H9 (cell line): ENCODE measurements around the gene RASA3. TPM values are rescaled to one million over a fixed set of nuclear protein-coding genes. Genes with fewer than 3 reads are reported as not detected.

Experiments used
- DNase-seq: peaks from one replicate; pipeline ENCODE4 v3.0.0-alpha.2; 2017
- H2AFZ ChIP-seq: one replicate; pipeline ENCODE4 v1.6.1; 2013; ENCODE audit warnings: mild to moderate bottlenecking, low read length, control low read depth, moderate library complexity
- H2AK5ac ChIP-seq: 2 replicates; pipeline ENCODE4 v1.6.1; 2013; ENCODE audit warnings: low read length, control low read depth, mixed read lengths; ENCODE audit not compliant: insufficient read length
- H2BK120ac ChIP-seq: one replicate; pipeline ENCODE4 v1.6.1; 2013; ENCODE audit warnings: low read depth, mild to moderate bottlenecking, low read length, control low read depth, inconsistent platforms; ENCODE audit not compliant: poor library complexity, severe bottlenecking
- H2BK12ac ChIP-seq: 2 replicates; pipeline ENCODE4 v1.6.1; 2013; ENCODE audit warnings: low read length, control low read depth, mixed read lengths, low read depth; ENCODE audit not compliant: insufficient read length
- H2BK15ac ChIP-seq: 2 replicates; pipeline ENCODE4 v1.6.1; 2013; ENCODE audit warnings: low read depth, low read length, control low read depth
- H2BK20ac ChIP-seq: one replicate; pipeline ENCODE4 v1.6.1; 2013; ENCODE audit warnings: low read depth, mild to moderate bottlenecking, low read length, control low read depth, inconsistent platforms; ENCODE audit not compliant: poor library complexity, severe bottlenecking
- H2BK5ac ChIP-seq: 2 replicates; pipeline ENCODE4 v1.6.1; 2013; ENCODE audit warnings: low read length, control low read depth, mixed read lengths; ENCODE audit not compliant: insufficient read length
- H3K14ac ChIP-seq: 2 replicates; pipeline ENCODE4 v1.6.1; 2013; ENCODE audit warnings: low read length, control low read depth; ENCODE audit not compliant: insufficient read depth
- H3K18ac ChIP-seq: 2 replicates; pipeline ENCODE4 v1.6.1; 2013; ENCODE audit warnings: low read depth, mild to moderate bottlenecking, mixed read lengths, low read length, control low read depth; ENCODE audit not compliant: insufficient read length
- H3K23ac ChIP-seq: 2 replicates; pipeline ENCODE4 v1.6.1; 2013; ENCODE audit warnings: low read length, control low read depth, mixed read lengths, low read depth; ENCODE audit not compliant: insufficient read length
- H3K23me2 ChIP-seq: 2 replicates; pipeline ENCODE4 v1.6.1; 2013; ENCODE audit warnings: low read depth, mild to moderate bottlenecking, mixed read lengths, low read length, control low read depth; ENCODE audit not compliant: insufficient read length, poor library complexity, severe bottlenecking
- H3K27ac ChIP-seq: 2 replicates; pipeline ENCODE4 v1.5.1; 2013; ENCODE audit warnings: low read length, control low read depth, mixed read lengths, low read depth; ENCODE audit not compliant: insufficient read length
- H3K27me3 ChIP-seq: 2 replicates; pipeline ENCODE4 v1.6.1; 2013; ENCODE audit warnings: low read length, control low read depth, inconsistent platforms; ENCODE audit not compliant: insufficient read depth
- H3K4ac ChIP-seq: 2 replicates; pipeline ENCODE4 v1.6.1; 2013; ENCODE audit warnings: low read depth, mild to moderate bottlenecking, control low read depth, inconsistent platforms, low read length, moderate library complexity
- H3K4me1 ChIP-seq: 2 replicates; pipeline ENCODE4 v1.6.1; 2013; ENCODE audit warnings: low read length, control low read depth, inconsistent platforms; ENCODE audit not compliant: insufficient read depth
- H3K4me2 ChIP-seq: 2 replicates; pipeline ENCODE4 v1.6.1; 2013; ENCODE audit warnings: low read length, control low read depth, mixed read lengths; ENCODE audit not compliant: insufficient read length, insufficient read depth
- H3K56ac ChIP-seq: 2 replicates; pipeline ENCODE4 v1.6.1; 2013; ENCODE audit warnings: low read depth, mild to moderate bottlenecking, mixed read lengths, low read length, control low read depth; ENCODE audit not compliant: insufficient read length
- H3K79me1 ChIP-seq: 2 replicates; pipeline ENCODE4 v1.6.1; 2013; ENCODE audit warnings: low read depth, mild to moderate bottlenecking, moderate library complexity, low read length, control low read depth, inconsistent platforms; ENCODE audit not compliant: insufficient read depth, poor library complexity, severe bottlenecking
- H3K79me2 ChIP-seq: 2 replicates; pipeline ENCODE4 v1.6.1; 2013; ENCODE audit warnings: low read length, control low read depth, inconsistent platforms; ENCODE audit not compliant: insufficient read depth
- H3K9ac ChIP-seq: 2 replicates; pipeline ENCODE4 v1.6.1; 2013; ENCODE audit warnings: low read length, control low read depth, mixed read lengths; ENCODE audit not compliant: insufficient read length; ENCODE audit errors: extremely low read depth
- H3K9me3 ChIP-seq: one replicate; pipeline ENCODE4 v1.6.1; 2013; ENCODE audit warnings: low read depth, low read length, inconsistent platforms; ENCODE audit not compliant: control insufficient read depth
- H3T11ph ChIP-seq: one replicate; pipeline ENCODE4 v1.6.1; 2013; ENCODE audit warnings: mild to moderate bottlenecking, low read length, control low read depth, inconsistent platforms
- H4K20me1 ChIP-seq: one replicate; pipeline ENCODE4 v1.6.1; 2013; ENCODE audit not compliant: control insufficient read depth, insufficient read length, insufficient read depth
- H4K5ac ChIP-seq: 2 replicates; pipeline ENCODE4 v1.6.1; 2013; ENCODE audit warnings: low read depth, mild to moderate bottlenecking, mixed read lengths, low read length, control low read depth; ENCODE audit not compliant: insufficient read length
- H4K8ac ChIP-seq: replicated peaks from 2 replicates; pipeline ENCODE4 v1.6.1; 2013; ENCODE audit warnings: low read length, control low read depth, mixed read lengths, low read depth; ENCODE audit not compliant: insufficient read length
- H4K91ac ChIP-seq: 2 replicates; pipeline ENCODE4 v1.6.1; 2013; ENCODE audit warnings: low read depth, mild to moderate bottlenecking, moderate library complexity, mixed read lengths, low read length, control low read depth; ENCODE audit not compliant: insufficient read length
- H3K27ac Mint-ChIP-seq, 3 experiments: 2 replicates in 2 of 3; 3 replicates in 1 of 3; pipeline ENCODE4 v1.8.0; 2020 to 2021; ENCODE audit warnings: mixed read lengths in 3 of 3, mild to moderate bottlenecking in 1 of 3, moderate library complexity in 1 of 3
- H3K27me3 Mint-ChIP-seq: 2 replicates; pipeline ENCODE4 v1.8.0; 2021; ENCODE audit warnings: low read depth, mild to moderate bottlenecking, moderate library complexity, mixed read lengths
- H3K36me3 Mint-ChIP-seq, 3 experiments: 2 replicates in 2 of 3; 3 replicates in 1 of 3; pipeline ENCODE4 v1.8.0; 2020 to 2021; ENCODE audit warnings: low read depth in 3 of 3, mixed read lengths in 3 of 3; ENCODE audit not compliant: insufficient read depth in 1 of 3
- H3K4me1 Mint-ChIP-seq, 2 experiments: 2 replicates each; pipeline ENCODE4 v1.8.0; 2020; ENCODE audit warnings: mixed read lengths in 2 of 2
- H3K4me3 Mint-ChIP-seq, 2 experiments: 2 replicates in 1 of 2; 3 replicates in 1 of 2; pipeline ENCODE4 v1.8.0; 2020 to 2021; ENCODE audit warnings: mild to moderate bottlenecking in 2 of 2, mixed read lengths in 2 of 2, moderate library complexity in 1 of 2
- H3K9me3 Mint-ChIP-seq, 2 experiments: 2 replicates in 1 of 2; 3 replicates in 1 of 2; pipeline ENCODE4 v1.8.0; 2020; ENCODE audit warnings: mild to moderate bottlenecking in 2 of 2, mixed read lengths in 2 of 2, moderate library complexity in 1 of 2
- WGBS: extraction: QIAGEN DNeasy Blood & Tissue Kit; methylation state at CpG from one replicate; pipeline ENCODE4 v1.1.7; 2013; ENCODE audit warnings: missing lambda C conversion rate, low lambda C conversion rate, mixed read lengths; ENCODE audit not compliant: insufficient read length; ENCODE audit errors: extremely low coverage; 5-methylcytosine and 5-hydroxymethylcytosine counted together
- total RNA-seq: library from RNA; stranded (reverse); gene quantifications from 2 replicates; pipeline ENCODE4 v1.2.1, GENCODE V29; 2021
- TF ChIP-seq, protein P1 (sequence below): fragments of 200-600 bp; sonication (generic); conservative IDR thresholded peaks from 3 replicates; pipeline ENCODE4 v1.8.0; 2021; ENCODE audit warnings: antibody characterized with exemption, mild to moderate bottlenecking

The RASA3 gene
- total RNA-seq, 1 experiment from 2014 or later = 12.3 TPM

- no CpG with 5 or more reads among the region's 17 CpGs for WGBS
- H3K23me2 ChIP-seq = no peaks in the 10 kb centered on the region
- no peaks in the 10 kb centered on the region; a peak in 1 of 7 replicates for H3K36me3 Mint-ChIP-seq
These were observed 163.7 kb downstream of the RASA3 start for GRCh38 chr13:113968463-113969310.

More at GRCh38 chr13:113968463-113969310, 163.7 kb downstream of the RASA3 start:
- Histone ChIP-seq H2BK120ac (no peak overlapping the region), H3K9ac (no peak overlapping the region), H4K5ac (no peak overlapping the region), H3K79me1 (no peaks in the 10 kb centered on the region), H3K27me3 (no peaks in the 10 kb centered on the region), H3K79me2 (no peaks in the 10 kb centered on the region), H3K27ac (no peak overlapping the region), H2BK15ac (no peak overlapping the region), H3K4me1 (no peaks in the 10 kb centered on the region), H4K20me1 (no peaks in the 10 kb centered on the region), H4K91ac (no peak overlapping the region), H3K18ac (no peak overlapping the region), H3K23ac (no peak overlapping the region), H3K9me3 (peaks cover 7% of the 10 kb centered on the region), H4K8ac (no peak overlapping the region), H3K56ac (no peak overlapping the region), H2BK20ac (no peak overlapping the region), H3T11ph (no peak overlapping the region), H2AFZ (no peak overlapping the region), H3K4me2 (no peak overlapping the region), H2BK12ac (no peak overlapping the region), H3K14ac (no peak overlapping the region; the same call in 1 of the 2 replicates), H3K4ac (no peak overlapping the region), H2AK5ac (no peak overlapping the region), H2BK5ac (no peak overlapping the region)
- DNase-seq = no peak
- H3K27ac Mint-ChIP-seq = no peak overlapping the region
- H3K27me3 Mint-ChIP-seq = peaks cover 2% of the 10 kb centered on the region
- TF ChIP-seq, protein P1, sequence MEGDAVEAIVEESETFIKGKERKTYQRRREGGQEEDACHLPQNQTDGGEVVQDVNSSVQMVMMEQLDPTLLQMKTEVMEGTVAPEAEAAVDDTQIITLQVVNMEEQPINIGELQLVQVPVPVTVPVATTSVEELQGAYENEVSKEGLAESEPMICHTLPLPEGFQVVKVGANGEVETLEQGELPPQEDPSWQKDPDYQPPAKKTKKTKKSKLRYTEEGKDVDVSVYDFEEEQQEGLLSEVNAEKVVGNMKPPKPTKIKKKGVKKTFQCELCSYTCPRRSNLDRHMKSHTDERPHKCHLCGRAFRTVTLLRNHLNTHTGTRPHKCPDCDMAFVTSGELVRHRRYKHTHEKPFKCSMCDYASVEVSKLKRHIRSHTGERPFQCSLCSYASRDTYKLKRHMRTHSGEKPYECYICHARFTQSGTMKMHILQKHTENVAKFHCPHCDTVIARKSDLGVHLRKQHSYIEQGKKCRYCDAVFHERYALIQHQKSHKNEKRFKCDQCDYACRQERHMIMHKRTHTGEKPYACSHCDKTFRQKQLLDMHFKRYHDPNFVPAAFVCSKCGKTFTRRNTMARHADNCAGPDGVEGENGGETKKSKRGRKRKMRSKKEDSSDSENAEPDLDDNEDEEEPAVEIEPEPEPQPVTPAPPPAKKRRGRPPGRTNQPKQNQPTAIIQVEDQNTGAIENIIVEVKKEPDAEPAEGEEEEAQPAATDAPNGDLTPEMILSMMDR = peak; percentile 31; the same call in 2 of the 3 replicates
- no peak overlapping the region for H3K4me3 Mint-ChIP-seq
- peaks cover 1 to 2% of the 10 kb centered on the region in 2 experiments; a peak in 2 of 5 replicates for H3K9me3 Mint-ChIP-seq
- H3K4me1 Mint-ChIP-seq = peaks cover 0 to 4% of the 10 kb centered on the region in 2 experiments; a peak in 1 of 4 replicates
